ENCODE results near the gene CFAP69.

DNA sequence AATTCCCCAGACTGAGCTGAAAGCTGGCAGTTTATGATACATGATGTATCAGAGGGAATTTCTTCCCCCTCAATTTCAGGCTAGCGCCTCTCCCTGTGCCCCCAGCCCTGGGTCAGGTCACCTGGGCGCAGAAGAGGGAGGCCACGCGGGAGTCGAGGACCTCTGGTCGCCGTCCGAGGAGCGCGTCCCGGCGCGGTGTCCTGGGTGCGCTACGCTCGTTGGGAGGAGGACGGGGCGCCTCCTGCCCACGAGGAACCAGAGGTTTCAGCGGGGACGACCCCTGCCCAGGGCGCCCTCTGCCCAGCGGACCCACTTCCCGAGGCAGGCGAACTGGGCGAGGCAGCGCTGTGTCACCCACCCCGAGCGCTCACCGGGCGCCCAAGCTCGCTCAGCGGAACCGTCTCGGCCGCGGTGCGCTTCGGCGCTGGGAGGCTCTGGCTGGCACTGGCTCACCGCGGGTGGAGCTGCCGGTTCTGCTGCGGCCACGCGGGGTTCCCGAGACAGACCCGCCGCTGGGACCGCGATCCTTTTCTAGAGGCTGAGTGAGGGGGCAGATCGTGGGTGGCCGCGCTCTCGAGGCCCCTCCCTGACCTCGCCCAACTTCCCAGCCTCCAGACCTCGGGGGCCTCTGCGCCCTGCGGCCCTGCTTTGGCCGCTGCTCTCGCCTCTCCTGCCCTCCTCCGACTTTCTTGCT lies 76.0 kb downstream of the CFAP69 start, which contains the start of gene FAM237B:
- TF ChIP-seq, protein P1, sequence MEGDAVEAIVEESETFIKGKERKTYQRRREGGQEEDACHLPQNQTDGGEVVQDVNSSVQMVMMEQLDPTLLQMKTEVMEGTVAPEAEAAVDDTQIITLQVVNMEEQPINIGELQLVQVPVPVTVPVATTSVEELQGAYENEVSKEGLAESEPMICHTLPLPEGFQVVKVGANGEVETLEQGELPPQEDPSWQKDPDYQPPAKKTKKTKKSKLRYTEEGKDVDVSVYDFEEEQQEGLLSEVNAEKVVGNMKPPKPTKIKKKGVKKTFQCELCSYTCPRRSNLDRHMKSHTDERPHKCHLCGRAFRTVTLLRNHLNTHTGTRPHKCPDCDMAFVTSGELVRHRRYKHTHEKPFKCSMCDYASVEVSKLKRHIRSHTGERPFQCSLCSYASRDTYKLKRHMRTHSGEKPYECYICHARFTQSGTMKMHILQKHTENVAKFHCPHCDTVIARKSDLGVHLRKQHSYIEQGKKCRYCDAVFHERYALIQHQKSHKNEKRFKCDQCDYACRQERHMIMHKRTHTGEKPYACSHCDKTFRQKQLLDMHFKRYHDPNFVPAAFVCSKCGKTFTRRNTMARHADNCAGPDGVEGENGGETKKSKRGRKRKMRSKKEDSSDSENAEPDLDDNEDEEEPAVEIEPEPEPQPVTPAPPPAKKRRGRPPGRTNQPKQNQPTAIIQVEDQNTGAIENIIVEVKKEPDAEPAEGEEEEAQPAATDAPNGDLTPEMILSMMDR (IDR thresholded peaks at IDR 0.05), result no peak
- TF ChIP-seq EZH2 (IDR thresholded peaks at IDR 0.05; ENCODE audit: borderline replicate concordance, insufficient read depth, low read depth, low read length, poor library complexity, severe bottlenecking), result no peak
